ENCODE results near the gene HIGD1A. TPM values are rescaled to one million over a fixed set of nuclear protein-coding genes. Genes with fewer than 3 reads are reported as not detected.

The HIGD1A gene
- total RNA-seq, 1 experiment from 2014 or later: 154 TPM

- H3K4me3 ChIP-seq (ENCODE audit: low read length): no peak overlapping the region
- no peaks in the 10 kb centered on the region for H3K9me2 ChIP-seq (replicated peaks; ENCODE audit: low read length)
- no peaks in the 10 kb centered on the region for H3K4me1 ChIP-seq (ENCODE audit: insufficient read depth, low read length)
- DNase-seq (no peak), ATAC-seq (no peak)
- H4K20me1 ChIP-seq (ENCODE audit: low read length): no peaks in the 10 kb centered on the region
- CTCF ChIA-PET: no interaction called here
- H3K4me2 ChIP-seq (ENCODE audit: low read length): no peak overlapping the region
- TF ChIP-seq EZH2 (IDR thresholded peaks at IDR 0.05; ENCODE audit: low read length, unreplicated experiment) (no peak), EZH2phosphoT487 (IDR thresholded peaks at IDR 0.05; ENCODE audit: borderline replicate concordance, low read length) (no peak)
- TF ChIP-seq, protein P1, sequence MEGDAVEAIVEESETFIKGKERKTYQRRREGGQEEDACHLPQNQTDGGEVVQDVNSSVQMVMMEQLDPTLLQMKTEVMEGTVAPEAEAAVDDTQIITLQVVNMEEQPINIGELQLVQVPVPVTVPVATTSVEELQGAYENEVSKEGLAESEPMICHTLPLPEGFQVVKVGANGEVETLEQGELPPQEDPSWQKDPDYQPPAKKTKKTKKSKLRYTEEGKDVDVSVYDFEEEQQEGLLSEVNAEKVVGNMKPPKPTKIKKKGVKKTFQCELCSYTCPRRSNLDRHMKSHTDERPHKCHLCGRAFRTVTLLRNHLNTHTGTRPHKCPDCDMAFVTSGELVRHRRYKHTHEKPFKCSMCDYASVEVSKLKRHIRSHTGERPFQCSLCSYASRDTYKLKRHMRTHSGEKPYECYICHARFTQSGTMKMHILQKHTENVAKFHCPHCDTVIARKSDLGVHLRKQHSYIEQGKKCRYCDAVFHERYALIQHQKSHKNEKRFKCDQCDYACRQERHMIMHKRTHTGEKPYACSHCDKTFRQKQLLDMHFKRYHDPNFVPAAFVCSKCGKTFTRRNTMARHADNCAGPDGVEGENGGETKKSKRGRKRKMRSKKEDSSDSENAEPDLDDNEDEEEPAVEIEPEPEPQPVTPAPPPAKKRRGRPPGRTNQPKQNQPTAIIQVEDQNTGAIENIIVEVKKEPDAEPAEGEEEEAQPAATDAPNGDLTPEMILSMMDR (conservative IDR thresholded peaks at IDR 0.05; ENCODE audit: low read depth, low read length): no peak
- H3K27ac ChIP-seq (ENCODE audit: low read length): no peak overlapping the region
- H3K36me3 ChIP-seq (ENCODE audit: low read depth, low read length): no peaks in the 10 kb centered on the region
- no peaks in the 10 kb centered on the region for H3K27me3 ChIP-seq (ENCODE audit: low read length)
- H3K79me2 ChIP-seq (ENCODE audit: low read length): no peaks in the 10 kb centered on the region
- intact Hi-C loops (cut with micrococcal nuclease): no loop called here
- no peak overlapping the region for H3K9ac ChIP-seq (ENCODE audit: low read length)
- no TSS peak for BruUV-seq (replicated peaks)
- H3K9me3 ChIP-seq (ENCODE audit: low read length): no peaks in the 10 kb centered on the region
- no peak overlapping the region for H2AFZ ChIP-seq (ENCODE audit: low read length)
- H3F3A ChIP-seq (ENCODE audit: low read length, unreplicated experiment): no peaks in the 10 kb centered on the region
- POLR2A ChIA-PET (ENCODE audit: unreplicated experiment): no interaction called here
These were observed 67.8 kb downstream of the HIGD1A start for GRCh38 chr3:42736531-42736930.

GRCh38 chr3:42736081-42736480 lies 68.2 kb downstream of the HIGD1A start:
- Histone ChIP-seq H3K4me1 (ENCODE audit: insufficient read depth, low read length) (no peaks in the 10 kb centered on the region), H3F3A (ENCODE audit: low read length, unreplicated experiment) (no peaks in the 10 kb centered on the region), H4K20me1 (ENCODE audit: low read length) (no peaks in the 10 kb centered on the region), H3K79me2 (ENCODE audit: low read length) (no peaks in the 10 kb centered on the region), H3K27me3 (ENCODE audit: low read length) (no peaks in the 10 kb centered on the region), H3K4me3 (ENCODE audit: low read length) (no peak overlapping the region), H2AFZ (ENCODE audit: low read length) (no peak overlapping the region), H3K4me2 (ENCODE audit: low read length) (no peak overlapping the region), H3K27ac (ENCODE audit: low read length) (no peak overlapping the region), H3K9ac (ENCODE audit: low read length) (no peak overlapping the region), H3K9me2 (replicated peaks; ENCODE audit: low read length) (no peaks in the 10 kb centered on the region), H3K9me3 (ENCODE audit: low read length) (no peaks in the 10 kb centered on the region), H3K36me3 (ENCODE audit: low read depth, low read length) (no peaks in the 10 kb centered on the region)
- ChIA-PET CTCF (no interaction called here), POLR2A (ENCODE audit: unreplicated experiment) (no interaction called here)
- ATAC-seq: no peak
- no peak for DNase-seq
- TF ChIP-seq, protein P1 (conservative IDR thresholded peaks at IDR 0.05; ENCODE audit: low read depth, low read length): no peak
- TF ChIP-seq EZH2 (IDR thresholded peaks at IDR 0.05; ENCODE audit: low read length, unreplicated experiment) (no peak), EZH2phosphoT487 (IDR thresholded peaks at IDR 0.05; ENCODE audit: borderline replicate concordance, low read length) (no peak)
- intact Hi-C loops (cut with micrococcal nuclease): no loop called here
- no TSS peak for BruUV-seq (replicated peaks)

- TF ChIP-seq EZH2phosphoT487 (IDR thresholded peaks at IDR 0.05; ENCODE audit: borderline replicate concordance, low read length): no peak
- TF ChIP-seq, protein P1 (conservative IDR thresholded peaks at IDR 0.05; ENCODE audit: low read depth, low read length): no peak
- TF ChIP-seq EZH2 (IDR thresholded peaks at IDR 0.05; ENCODE audit: low read length, unreplicated experiment): no peak
- DNase-seq: no peak
- Histone ChIP-seq H3K9me3 (ENCODE audit: low read length) (no peaks in the 10 kb centered on the region), H4K20me1 (ENCODE audit: low read length) (no peaks in the 10 kb centered on the region), H3K27ac (ENCODE audit: low read length) (no peak overlapping the region), H3K9ac (ENCODE audit: low read length) (no peak overlapping the region), H3K9me2 (replicated peaks; ENCODE audit: low read length) (no peaks in the 10 kb centered on the region), H3K36me3 (ENCODE audit: low read depth, low read length) (no peaks in the 10 kb centered on the region), H3K79me2 (ENCODE audit: low read length) (no peaks in the 10 kb centered on the region), H3F3A (ENCODE audit: low read length, unreplicated experiment) (no peaks in the 10 kb centered on the region), H2AFZ (ENCODE audit: low read length) (no peak overlapping the region), H3K4me2 (ENCODE audit: low read length) (no peak overlapping the region), H3K4me1 (ENCODE audit: insufficient read depth, low read length) (no peaks in the 10 kb centered on the region), H3K27me3 (ENCODE audit: low read length) (no peaks in the 10 kb centered on the region), H3K4me3 (ENCODE audit: low read length) (no peak overlapping the region)
- POLR2A ChIA-PET (ENCODE audit: unreplicated experiment): no interaction called here
- intact Hi-C loops (cut with micrococcal nuclease): no loop called here
- CTCF ChIA-PET: no interaction called here
- no TSS peak for BruUV-seq (replicated peaks)
- ATAC-seq: no peak
These were observed 68.7 kb downstream of the HIGD1A start for GRCh38 chr3:42735615-42736014.

Data from PC-3 (cell line).